HEK293T (cell line): Measurements from ENCODE around the gene JADE1.

Experiments
- CTCF ChIA-PET: fragments of 350-600 bp; formaldehyde crosslinking; extraction: SDS; loops from one replicate; lab custom pipeline; 2021; ENCODE audit warnings: antibody characterized with exemption, inconsistent platforms; lab: Yijun Ruan, JAX
- POLR2A ChIA-PET: fragments of 350-600 bp; formaldehyde crosslinking; extraction: SDS; loops from one replicate; lab custom pipeline; 2020; ENCODE audit warnings: antibody characterized with exemption, inconsistent platforms; lab: Yijun Ruan, JAX
- DNase-seq: peaks from one replicate; pipeline ENCODE4 v3.0.0; 2012; ENCODE audit warnings: mixed read lengths; ENCODE audit errors: extremely low spot score
- ARNT ChIP-seq: fragments of 450-650 bp; IDR thresholded peaks from 2 replicates; pipeline ENCODE4 v1.6.1; 2017; ENCODE audit warnings: mild to moderate bottlenecking
- BHLHE40 ChIP-seq: fragments of 450-650 bp; IDR thresholded peaks from 2 replicates; pipeline ENCODE4 v1.6.1; 2016; ENCODE audit warnings: mild to moderate bottlenecking, moderate library complexity, borderline replicate concordance
- CTBP1 ChIP-seq: fragments of 450-650 bp; IDR thresholded peaks from 2 replicates; pipeline ENCODE4 v1.6.1; 2016; ENCODE audit warnings: borderline replicate concordance
- ELF4 ChIP-seq: fragments of 450-650 bp; IDR thresholded peaks from 2 replicates; pipeline ENCODE4 v1.6.1; 2017; ENCODE audit warnings: antibody characterized with exemption
- FOXA1 ChIP-seq: fragments of 450-650 bp; IDR thresholded peaks from 2 replicates; pipeline ENCODE4 v1.6.1; 2016; ENCODE audit warnings: mild to moderate bottlenecking
- FOXK2 ChIP-seq: fragments of 450-650 bp; IDR thresholded peaks from 2 replicates; pipeline ENCODE4 v1.6.1; 2016; ENCODE audit warnings: mild to moderate bottlenecking
- FOXM1 ChIP-seq: fragments of 450-650 bp; IDR thresholded peaks from 2 replicates; pipeline ENCODE4 v1.6.1; 2017; ENCODE audit warnings: mild to moderate bottlenecking, borderline replicate concordance
- HDGF ChIP-seq: fragments of 450-650 bp; IDR thresholded peaks from 2 replicates; pipeline ENCODE4 v1.6.1; 2017; ENCODE audit warnings: antibody characterized with exemption, borderline replicate concordance
- L3MBTL2 ChIP-seq: fragments of 450-650 bp; conservative IDR thresholded peaks from 2 replicates; pipeline ENCODE4 v1.6.1; 2016; ENCODE audit warnings: mild to moderate bottlenecking
- LEF1 ChIP-seq: fragments of 450-650 bp; IDR thresholded peaks from 2 replicates; pipeline ENCODE4 v1.6.1; 2017; ENCODE audit warnings: mild to moderate bottlenecking, borderline replicate concordance
- NFRKB ChIP-seq: fragments of 450-650 bp; IDR thresholded peaks from 2 replicates; pipeline ENCODE4 v1.6.1; 2016; ENCODE audit warnings: mild to moderate bottlenecking, moderate library complexity
- SP1 ChIP-seq: fragments of 450-650 bp; IDR thresholded peaks from 2 replicates; pipeline ENCODE4 v1.6.1; 2017
- SUZ12 ChIP-seq: fragments of 450-650 bp; IDR thresholded peaks from 2 replicates; pipeline ENCODE4 v1.6.1; 2016; ENCODE audit warnings: mild to moderate bottlenecking
- TARDBP ChIP-seq: fragments of 450-650 bp; IDR thresholded peaks from 2 replicates; pipeline ENCODE4 v1.6.1; 2016
- ZNF384 ChIP-seq: fragments of 450-650 bp; IDR thresholded peaks from 2 replicates; pipeline ENCODE4 v1.6.1; 2016
- TF ChIP-seq, protein P1 (sequence below): fragments of 450-650 bp; IDR thresholded peaks from 2 replicates; pipeline ENCODE4 v1.6.1; 2016

The JADE1 gene

DNA sequence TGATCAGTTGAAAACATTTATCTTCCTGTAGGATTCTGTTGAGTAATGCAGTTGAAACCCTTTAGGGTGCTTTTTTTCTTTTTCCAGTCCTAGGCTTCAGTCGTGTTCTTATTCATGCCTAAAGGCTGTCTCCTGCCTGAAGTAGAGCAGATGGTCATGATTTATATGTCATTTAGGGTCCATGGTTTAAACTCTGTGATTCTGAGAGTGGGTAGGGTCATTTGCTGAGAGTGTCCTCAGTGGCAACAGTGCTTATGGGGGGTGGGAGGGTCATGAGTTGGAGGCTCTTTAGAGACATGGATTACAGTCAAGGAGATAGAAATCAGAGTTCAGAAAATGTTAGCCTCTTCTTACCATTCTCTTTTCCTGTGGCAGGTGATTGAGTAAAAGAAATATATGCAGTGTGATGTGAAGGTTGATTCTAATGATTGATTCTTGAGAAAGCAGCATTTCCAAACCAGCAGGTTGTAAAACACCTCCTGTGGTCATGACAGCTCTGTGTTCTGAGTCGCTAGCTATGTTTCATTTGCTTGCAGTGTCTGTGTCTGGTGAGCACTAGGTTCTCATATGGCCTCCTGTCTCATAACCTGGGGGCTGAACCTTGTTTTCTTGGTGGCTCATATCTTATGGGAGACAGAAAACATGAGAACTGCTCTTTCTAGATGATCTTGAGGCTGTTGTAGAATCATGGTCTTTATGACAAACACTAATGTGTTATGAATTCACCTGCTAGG lies 60.4 kb downstream of the JADE1 start:
- no peak for DNase-seq
- POLR2A ChIA-PET, result no interaction called here
- CTCF ChIA-PET, result no interaction called here

DNA sequence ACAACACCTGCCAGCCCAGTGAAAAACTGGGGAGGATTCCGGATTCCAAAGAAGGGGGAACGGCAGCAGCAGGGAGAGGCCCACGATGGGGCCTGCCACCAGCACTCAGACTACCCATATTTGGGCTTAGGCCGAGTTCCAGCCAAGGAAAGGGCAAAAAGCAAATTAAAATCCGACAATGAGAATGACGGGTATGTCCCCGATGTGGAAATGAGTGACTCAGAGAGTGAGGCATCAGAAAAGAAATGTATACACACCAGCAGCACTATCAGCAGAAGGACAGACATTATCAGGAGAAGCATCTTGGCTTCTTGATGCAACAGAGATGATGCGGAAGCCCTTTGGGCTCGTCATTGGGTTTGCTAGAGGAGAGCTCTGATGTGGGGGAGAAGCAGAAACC lies 62.4 kb downstream of the JADE1 start:
- POLR2A ChIA-PET, result no interaction called here
- TF ChIP-seq ARNT (no peak), HDGF (no peak), FOXM1 (no peak), NFRKB (no peak), FOXK2 (no peak), L3MBTL2 (no peak), ZNF384 (no peak), BHLHE40 (no peak), ELF4 (no peak), SP1 (no peak), LEF1 (no peak), FOXA1 (no peak), TARDBP (no peak), SUZ12 (no peak), CTBP1 (no peak)
- TF ChIP-seq, protein P1, sequence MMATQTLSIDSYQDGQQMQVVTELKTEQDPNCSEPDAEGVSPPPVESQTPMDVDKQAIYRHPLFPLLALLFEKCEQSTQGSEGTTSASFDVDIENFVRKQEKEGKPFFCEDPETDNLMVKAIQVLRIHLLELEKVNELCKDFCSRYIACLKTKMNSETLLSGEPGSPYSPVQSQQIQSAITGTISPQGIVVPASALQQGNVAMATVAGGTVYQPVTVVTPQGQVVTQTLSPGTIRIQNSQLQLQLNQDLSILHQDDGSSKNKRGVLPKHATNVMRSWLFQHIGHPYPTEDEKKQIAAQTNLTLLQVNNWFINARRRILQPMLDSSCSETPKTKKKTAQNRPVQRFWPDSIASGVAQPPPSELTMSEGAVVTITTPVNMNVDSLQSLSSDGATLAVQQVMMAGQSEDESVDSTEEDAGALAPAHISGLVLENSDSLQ, result no peak
- CTCF ChIA-PET, result no interaction called here
- DNase-seq, result no peak

More for the DNA sequence above, 60.4 kb downstream of the JADE1 start:
- TF ChIP-seq SP1 (no peak), HDGF (no peak), FOXM1 (no peak), TARDBP (no peak), BHLHE40 (no peak), ARNT (no peak), CTBP1 (no peak)

DNA sequence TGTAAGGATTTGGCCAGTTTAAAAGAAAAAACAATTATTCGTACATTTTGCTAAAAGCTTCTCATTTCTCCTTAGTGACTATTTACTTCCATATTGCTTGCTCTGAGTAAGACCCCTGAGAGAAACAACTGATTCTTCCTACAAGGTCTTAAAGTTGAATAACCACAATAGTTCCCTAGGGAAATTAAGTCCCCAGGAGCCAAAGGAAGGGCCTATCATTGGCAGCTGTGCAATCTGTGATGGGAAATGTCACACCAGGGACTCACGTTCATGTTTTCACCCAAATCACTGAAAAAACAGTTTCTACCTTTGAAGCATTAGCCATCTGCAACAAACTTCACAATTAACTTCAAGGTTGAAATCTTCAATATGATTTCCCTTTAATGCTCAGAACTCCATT lies 66.7 kb downstream of the JADE1 start:
- no peak for DNase-seq
- POLR2A ChIA-PET, result no interaction called here
- CTCF ChIA-PET, result no interaction called here
- TF ChIP-seq L3MBTL2, result no peak
- no peak for TF ChIP-seq NFRKB
- TF ChIP-seq ELF4, result no peak
- TF ChIP-seq SP1, result no peak
- TF ChIP-seq CTBP1, result no peak
- TF ChIP-seq, protein P1, result no peak
- no peak for TF ChIP-seq ZNF384
- TF ChIP-seq TARDBP, result no peak

DNA sequence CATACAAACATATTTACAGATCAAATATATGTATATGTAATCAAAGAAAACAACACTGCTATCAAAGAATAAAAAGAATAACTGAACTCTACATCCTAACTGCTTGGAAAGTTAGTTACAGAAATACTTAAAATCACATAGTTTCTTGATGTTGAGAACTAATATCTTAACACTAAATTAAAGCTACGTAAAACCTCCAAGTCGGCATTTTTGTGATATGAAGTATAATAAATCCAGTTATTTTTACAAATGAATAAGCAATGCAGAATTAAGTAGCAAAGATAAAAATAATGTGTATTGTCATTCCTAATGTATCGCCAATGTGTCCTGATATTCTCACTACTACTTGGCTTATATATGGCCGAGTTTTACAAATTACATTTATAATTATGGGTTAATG lies 68.4 kb downstream of the JADE1 start:
- TF ChIP-seq CTBP1 (no peak), ARNT (no peak), NFRKB (no peak), FOXK2 (no peak), HDGF (no peak), ELF4 (no peak), L3MBTL2 (no peak), SUZ12 (no peak), BHLHE40 (no peak), TARDBP (no peak), FOXA1 (no peak), FOXM1 (no peak), SP1 (no peak), LEF1 (no peak), ZNF384 (no peak)
- TF ChIP-seq, protein P1, result no peak
- DNase-seq, result no peak
- ChIA-PET POLR2A (no interaction called here), CTCF (no interaction called here)

DNA sequence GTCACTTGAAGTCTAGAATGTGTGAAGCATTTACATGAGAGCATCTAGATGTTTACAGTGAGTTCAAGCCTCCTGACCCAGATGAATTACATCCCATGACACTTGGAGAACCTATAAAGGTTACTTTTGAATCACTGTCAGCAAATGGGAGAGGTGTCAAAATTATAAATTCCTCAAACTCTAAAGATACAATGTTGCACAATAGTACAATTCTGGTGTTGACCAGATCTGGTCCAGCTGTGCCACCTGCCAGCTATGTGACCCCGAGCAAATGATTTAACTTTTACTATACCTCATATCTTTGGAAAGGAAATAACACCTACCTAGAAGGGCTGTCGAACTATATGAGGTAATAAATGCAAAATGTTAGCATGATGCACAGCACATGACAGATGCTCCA lies 69.8 kb downstream of the JADE1 start:
- TF ChIP-seq SP1 (no peak), HDGF (no peak), SUZ12 (no peak), TARDBP (no peak), FOXM1 (no peak), CTBP1 (no peak), ZNF384 (no peak), BHLHE40 (no peak), ARNT (no peak), ELF4 (no peak), L3MBTL2 (no peak), NFRKB (no peak), FOXA1 (no peak), LEF1 (no peak), FOXK2 (no peak)
- TF ChIP-seq, protein P1, result no peak
- CTCF ChIA-PET, result no interaction called here
- no peak for DNase-seq
- POLR2A ChIA-PET, result no interaction called here

DNA sequence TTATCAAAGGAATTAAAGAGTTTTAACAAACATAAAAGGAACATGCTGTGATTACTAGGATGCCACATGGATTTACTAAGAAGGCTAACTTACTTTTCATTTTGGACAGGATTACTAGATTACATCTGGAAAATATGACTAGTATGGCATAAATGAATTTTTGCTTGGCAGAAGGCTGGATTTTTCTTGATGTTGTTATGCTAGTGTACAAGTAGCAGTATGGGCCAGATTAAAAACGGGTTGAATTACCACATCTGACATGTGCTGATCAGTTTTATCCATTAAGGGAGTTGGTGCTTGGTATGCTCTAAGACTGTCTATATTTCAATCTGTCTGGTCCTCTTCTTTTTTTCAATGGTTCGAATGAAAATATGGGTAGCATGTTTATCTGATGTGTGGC lies 70.5 kb downstream of the JADE1 start:
- no peak for TF ChIP-seq TARDBP
- no peak for TF ChIP-seq FOXK2
- no peak for TF ChIP-seq L3MBTL2
- TF ChIP-seq HDGF, result no peak
- no peak for TF ChIP-seq SUZ12
- no peak for TF ChIP-seq NFRKB
- TF ChIP-seq FOXM1, result no peak
- no peak for TF ChIP-seq BHLHE40
- no peak for TF ChIP-seq LEF1
- TF ChIP-seq SP1, result no peak
- TF ChIP-seq FOXA1, result no peak
- no peak for TF ChIP-seq ARNT
- no peak for TF ChIP-seq ZNF384
- no peak for TF ChIP-seq CTBP1
- TF ChIP-seq, protein P1, result no peak
- TF ChIP-seq ELF4, result no peak
- ChIA-PET POLR2A (no interaction called here), CTCF (no interaction called here)
- DNase-seq, result no peak
